Measurements from ENCODE around the gene FARS2. TPM values are rescaled to one million over a fixed set of nuclear protein-coding genes. Genes with fewer than 3 reads are reported as not detected.

FARS2 gene
- polyA plus RNA-seq, 2 of the 4 experiments (the other 2 are of a cell fraction), result 12.9 to 17.5 TPM

DNA sequence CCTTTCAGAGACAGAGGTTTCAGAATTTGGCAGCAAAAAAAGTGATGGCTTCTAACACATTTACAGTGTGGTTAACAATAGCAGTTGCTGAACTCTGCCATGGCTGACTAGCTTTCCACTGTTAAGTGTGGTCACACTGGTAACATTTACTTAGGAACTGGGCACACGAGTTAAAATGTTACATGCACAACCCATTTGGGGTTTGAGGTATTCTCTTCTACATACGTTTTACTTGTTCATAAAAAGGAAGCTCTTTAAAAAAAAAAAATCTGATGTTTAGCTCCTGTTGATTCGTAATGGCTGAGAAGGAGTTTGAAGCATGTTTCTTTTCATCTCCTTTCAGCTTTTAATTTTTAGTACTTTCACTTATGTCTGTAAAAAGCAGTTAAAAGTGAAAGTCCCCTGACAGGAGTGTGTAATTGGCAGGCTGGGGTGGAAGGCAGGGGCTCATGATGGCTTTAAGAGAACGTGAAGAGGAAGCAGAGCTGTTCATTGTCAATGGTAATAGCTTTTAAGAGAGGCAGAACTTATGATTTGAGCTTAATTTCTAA is 245.9 kb downstream of the FARS2 start:
- ChIA-PET POLR2A (no interaction called here), CTCF (interaction anchor here (1.9 kb wide), 1 partner anchor 36 kb away, joined by 9 read pairs; no protein-coding TSS in a partner anchor)
- FAIRE-seq, result no peak
- WGBS (ENCODE audit: missing lambda C conversion rate), result 76% methylated on average over 4 of the region's 4 CpGs
- H3K9me3 ChIP-seq, result no peaks in the 10 kb centered on the region
- H3K4me1 ChIP-seq, result no peaks in the 10 kb centered on the region
- H3K27ac ChIP-seq, result no peak overlapping the region
- no peak for ATAC-seq
- no peak overlapping the region for H3K4me3 ChIP-seq
- no peak for DNase-seq (ENCODE audit: low read depth in 1 of 2, low spot score in 1 of 2)
- TF ChIP-seq, protein P1, sequence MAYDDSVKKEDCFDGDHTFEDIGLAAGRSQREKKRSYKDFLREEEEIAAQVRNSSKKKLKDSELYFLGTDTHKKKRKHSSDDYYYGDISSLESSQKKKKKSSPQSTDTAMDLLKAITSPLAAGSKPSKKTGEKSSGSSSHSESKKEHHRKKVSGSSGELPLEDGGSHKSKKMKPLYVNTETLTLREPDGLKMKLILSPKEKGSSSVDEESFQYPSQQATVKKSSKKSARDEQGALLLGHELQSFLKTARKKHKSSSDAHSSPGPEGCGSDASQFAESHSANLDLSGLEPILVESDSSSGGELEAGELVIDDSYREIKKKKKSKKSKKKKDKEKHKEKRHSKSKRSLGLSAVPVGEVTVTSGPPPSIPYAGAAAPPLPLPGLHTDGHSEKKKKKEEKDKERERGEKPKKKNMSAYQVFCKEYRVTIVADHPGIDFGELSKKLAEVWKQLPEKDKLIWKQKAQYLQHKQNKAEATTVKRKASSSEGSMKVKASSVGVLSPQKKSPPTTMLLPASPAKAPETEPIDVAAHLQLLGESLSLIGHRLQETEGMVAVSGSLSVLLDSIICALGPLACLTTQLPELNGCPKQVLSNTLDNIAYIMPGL (CRISPR knock-in tag; IDR thresholded peaks at IDR 0.05; ENCODE audit: borderline replicate concordance), result no peak
- TF ChIP-seq CBX8 (IDR thresholded peaks at IDR 0.05) (no peak), HEYL (CRISPR knock-in tag; IDR thresholded peaks at IDR 0.05) (no peak)
- no peak overlapping the region for H3K4me2 ChIP-seq

GRCh38 chr6:5509106-5509505 is 247.8 kb downstream of the FARS2 start:
- no peak for ATAC-seq
- no peak overlapping the region for H3K4me2 ChIP-seq
- H3K4me3 ChIP-seq, result no peak overlapping the region
- ChIA-PET POLR2A (no interaction called here), CTCF (no interaction called here)
- 97% methylated on average over 8 of the region's 8 CpGs for WGBS (ENCODE audit: missing lambda C conversion rate)
- H3K9me3 ChIP-seq, result no peaks in the 10 kb centered on the region
- TF ChIP-seq MAZ (IDR thresholded peaks at IDR 0.05; ENCODE audit: borderline replicate concordance, low read depth, low read length) (no peak), ELK1 (IDR thresholded peaks at IDR 0.05; ENCODE audit: low read depth, low read length) (no peak)
- no peak for DNase-seq (ENCODE audit: low read depth in 1 of 2, low spot score in 1 of 2)
- no peak for FAIRE-seq
- no peaks in the 10 kb centered on the region for H3K4me1 ChIP-seq
- no peak overlapping the region for H3K27ac ChIP-seq

- H3K9me3 ChIP-seq, result no peaks in the 10 kb centered on the region
- ChIA-PET POLR2A (no interaction called here), CTCF (no interaction called here)
- 93% methylated on average over 14 of the region's 24 CpGs for WGBS (ENCODE audit: missing lambda C conversion rate)
- H3K4me3 ChIP-seq, result no peak overlapping the region
- DNase-seq (ENCODE audit: low read depth in 1 of 2, low spot score in 1 of 2) (no peak), FAIRE-seq (no peak), ATAC-seq (no peak)
- no peak overlapping the region for H3K27ac ChIP-seq
- no peak overlapping the region for H3K4me2 ChIP-seq
- TF ChIP-seq CHD2 (IDR thresholded peaks at IDR 0.05; ENCODE audit: low read length, partially characterized antibody) (no peak), FOXS1 (CRISPR knock-in tag; IDR thresholded peaks at IDR 0.05) (no peak), JUNB (IDR thresholded peaks at IDR 0.05) (no peak), KDM5A (IDR thresholded peaks at IDR 0.05) (no peak), BHLHE40 (IDR thresholded peaks at IDR 0.05; ENCODE audit: low read depth, low read length) (no peak), MYC (IDR thresholded peaks at IDR 0.05; ENCODE audit: borderline replicate concordance, low read length) (no peak)
- TF ChIP-seq, protein P2, sequence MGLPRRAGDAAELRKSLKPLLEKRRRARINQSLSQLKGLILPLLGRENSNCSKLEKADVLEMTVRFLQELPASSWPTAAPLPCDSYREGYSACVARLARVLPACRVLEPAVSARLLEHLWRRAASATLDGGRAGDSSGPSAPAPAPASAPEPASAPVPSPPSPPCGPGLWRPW (IDR thresholded peaks at IDR 0.05), result no peak
- no peaks in the 10 kb centered on the region for H3K4me1 ChIP-seq
These were observed 249.2 kb downstream of the FARS2 start for GRCh38 chr6:5510331-5511133.

GRCh38 chr6:5511954-5512353 is 250.6 kb downstream of the FARS2 start:
- ChIA-PET CTCF (no interaction called here), POLR2A (no interaction called here)
- Histone ChIP-seq H3K4me1 (no peaks in the 10 kb centered on the region), H3K9me3 (no peaks in the 10 kb centered on the region), H3K27ac (no peak overlapping the region), H3K4me3 (no peak overlapping the region), H3K4me2 (no peak overlapping the region)
- ATAC-seq (no peak), FAIRE-seq (no peak), DNase-seq (ENCODE audit: low read depth in 1 of 2, low spot score in 1 of 2) (no peak)
- WGBS (ENCODE audit: missing lambda C conversion rate), result 92% methylated on average over 3 of the region's 3 CpGs
- TF ChIP-seq NFE2L2 (conservative IDR thresholded peaks at IDR 0.05; ENCODE audit: low read length) (no peak), HEYL (CRISPR knock-in tag; IDR thresholded peaks at IDR 0.05) (no peak), KDM1A (IDR thresholded peaks at IDR 0.05; ENCODE audit: low read depth) (no peak)
- TF ChIP-seq, protein P1 (CRISPR knock-in tag; IDR thresholded peaks at IDR 0.05; ENCODE audit: borderline replicate concordance), result no peak

Data from A549 (cell line).